Measurements from ENCODE around the gene ZNF579.
"Not testable (repeated sequence)": the region's sequence is repeated elsewhere in the genome, so short reads cannot be mapped to it uniquely, and the experiment has no call there.

ZNF579 gene

DNA sequence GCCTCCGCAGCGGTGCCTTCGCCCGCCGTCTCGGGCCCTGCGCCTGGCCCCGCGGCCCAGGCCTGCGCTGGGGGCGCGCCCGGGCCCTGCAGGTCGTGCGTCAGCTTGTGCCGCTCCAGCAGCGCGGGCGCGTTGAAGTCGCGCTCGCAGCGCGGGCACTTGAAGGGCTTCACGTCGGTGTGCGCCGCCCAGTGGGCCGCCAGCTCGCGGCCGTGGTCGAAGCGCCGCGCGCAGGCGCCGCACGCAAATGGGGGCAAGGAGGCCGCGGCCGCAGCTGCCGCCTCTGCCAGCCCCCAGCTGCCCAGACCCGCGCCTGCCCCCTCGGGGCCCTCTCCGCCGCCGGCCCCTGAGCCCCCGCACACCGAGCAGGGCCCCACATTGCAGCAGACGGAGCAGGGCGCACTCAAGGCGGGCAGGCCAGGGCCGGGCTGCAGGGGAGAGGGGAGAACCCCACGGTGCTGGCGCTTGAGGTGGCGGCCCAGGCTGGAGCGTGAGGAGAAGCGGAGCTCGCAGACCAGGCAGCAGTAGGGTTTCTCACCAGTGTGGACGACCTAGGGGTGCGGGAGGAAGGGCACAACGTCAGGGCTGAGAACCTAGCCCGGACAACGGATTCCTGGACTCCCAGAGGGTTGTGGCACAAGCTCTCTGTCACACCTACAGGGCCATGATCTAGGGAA is 12.6 kb upstream of the ZNF579 start:
- no peak for DNase-seq (ENCODE audit: low read depth)

DNA sequence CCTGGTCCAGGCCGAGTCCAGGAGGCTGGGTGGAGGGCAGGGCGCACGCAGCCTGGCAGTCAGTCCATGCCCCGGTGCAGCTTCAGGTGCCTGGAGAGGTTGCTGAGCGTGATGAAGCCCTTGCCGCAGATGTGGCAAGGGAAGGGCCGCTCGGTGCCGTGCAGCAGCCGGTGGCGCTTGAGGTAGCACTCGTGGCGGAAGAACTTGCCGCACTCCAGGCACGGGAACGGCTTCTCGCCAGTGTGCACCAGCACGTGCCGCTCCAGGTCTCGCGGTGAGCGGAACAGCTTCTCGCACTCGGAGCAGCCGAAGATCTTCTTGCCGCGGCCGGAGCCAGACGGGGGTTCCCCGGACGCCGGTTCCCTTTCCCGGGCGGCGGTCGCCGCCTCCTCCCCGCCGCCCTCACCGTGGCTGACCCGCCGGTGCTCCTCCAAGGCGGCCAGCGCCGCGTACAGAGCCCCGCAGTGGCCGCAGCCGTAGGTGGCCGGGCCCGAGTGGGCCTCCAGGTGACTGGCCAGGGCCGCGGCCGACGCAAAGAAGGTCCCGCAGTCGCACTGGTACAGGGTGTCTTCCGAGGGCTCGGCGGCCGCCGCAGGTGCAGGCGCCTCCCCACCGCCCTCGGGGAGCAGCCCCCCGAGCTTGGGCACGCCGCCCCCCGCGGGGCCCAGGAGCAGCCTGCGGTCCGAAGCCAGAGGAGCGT is 11.9 kb upstream of the ZNF579 start:
- DNase-seq (ENCODE audit: low read depth) = no peak

DNA sequence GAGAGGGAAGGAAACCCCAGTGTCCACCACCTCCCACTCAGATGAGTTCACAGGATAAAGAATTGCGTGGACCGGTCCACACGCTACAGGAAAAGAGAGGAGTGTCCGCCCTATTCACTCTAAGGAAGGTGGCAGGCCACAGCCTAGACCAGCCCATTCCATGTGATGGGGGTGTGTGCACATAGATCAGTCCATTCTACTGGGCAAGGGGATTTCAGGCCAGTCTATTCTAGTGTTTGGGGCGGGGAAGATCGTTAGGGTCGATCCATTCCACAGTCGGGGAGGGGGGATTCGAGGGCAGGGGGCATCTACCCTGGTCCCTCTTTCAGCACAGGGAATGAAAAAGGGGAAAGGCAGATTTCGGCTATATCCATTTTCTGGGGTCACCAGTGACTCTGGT is 10.9 kb upstream of the ZNF579 start:
- no peak for DNase-seq (ENCODE audit: low read depth)

DNA sequence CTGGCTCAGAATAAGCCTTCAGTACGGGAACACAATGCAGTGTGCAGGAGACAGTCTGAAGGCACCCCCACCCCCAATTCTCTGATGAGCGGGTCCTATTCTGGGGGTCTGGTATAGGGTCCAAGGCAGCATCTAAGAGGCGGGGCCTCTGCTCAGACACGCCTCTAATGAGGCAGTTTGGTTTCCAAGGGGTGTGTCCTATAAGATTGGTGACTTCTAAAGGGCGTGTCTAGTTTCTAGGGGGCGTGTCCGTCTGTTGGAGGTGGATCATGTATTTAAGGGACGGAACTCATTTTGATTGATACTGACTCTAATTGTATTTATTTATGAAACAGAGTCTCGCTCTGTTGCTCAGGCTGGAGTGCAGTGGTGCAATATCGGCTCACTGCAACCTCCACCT is 10.0 kb upstream of the ZNF579 start:
- DNase-seq (ENCODE audit: low read depth) = no peak

DNA sequence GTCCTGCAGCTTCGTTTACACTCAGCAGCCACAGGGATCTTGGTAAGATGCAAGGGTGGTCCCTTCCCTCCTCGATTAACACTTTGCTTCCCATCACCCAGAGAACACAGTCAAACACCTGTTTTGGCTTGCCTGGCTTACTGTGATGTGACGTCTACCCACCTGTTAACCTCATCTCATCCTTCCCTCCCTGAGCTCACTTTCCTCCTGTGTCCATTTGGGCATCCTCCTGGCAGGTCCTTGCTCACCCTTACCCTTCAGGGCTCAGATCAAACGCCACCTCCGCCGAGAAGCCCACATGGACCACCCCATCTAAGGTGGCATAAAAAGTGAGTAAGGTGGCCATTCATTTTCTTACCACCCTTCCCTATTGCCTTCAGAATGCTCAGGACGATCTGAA is 9.5 kb upstream of the ZNF579 start:
- DNase-seq (ENCODE audit: low read depth) = no peak

DNA sequence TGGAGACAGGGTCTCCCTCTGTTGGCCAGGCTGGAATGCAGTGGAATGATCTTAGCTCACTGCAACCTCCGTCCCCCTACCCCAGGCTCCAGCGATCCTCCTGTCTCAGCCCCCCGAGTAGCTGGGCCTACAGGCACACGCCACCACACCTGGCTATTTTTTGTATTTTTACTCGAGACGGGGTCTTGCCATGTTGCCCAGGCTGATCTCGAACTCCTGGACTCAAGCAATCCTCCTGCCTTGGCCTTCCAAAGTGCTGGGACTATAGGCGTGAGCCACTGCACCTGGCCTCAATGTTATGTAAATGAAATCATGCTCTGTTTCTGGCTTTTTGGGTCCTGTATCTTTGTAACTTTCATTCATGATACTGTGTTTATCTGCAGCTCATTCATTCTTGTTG is 8.1 kb upstream of the ZNF579 start:
- DNase-seq (ENCODE audit: low read depth) = no peak

DNA sequence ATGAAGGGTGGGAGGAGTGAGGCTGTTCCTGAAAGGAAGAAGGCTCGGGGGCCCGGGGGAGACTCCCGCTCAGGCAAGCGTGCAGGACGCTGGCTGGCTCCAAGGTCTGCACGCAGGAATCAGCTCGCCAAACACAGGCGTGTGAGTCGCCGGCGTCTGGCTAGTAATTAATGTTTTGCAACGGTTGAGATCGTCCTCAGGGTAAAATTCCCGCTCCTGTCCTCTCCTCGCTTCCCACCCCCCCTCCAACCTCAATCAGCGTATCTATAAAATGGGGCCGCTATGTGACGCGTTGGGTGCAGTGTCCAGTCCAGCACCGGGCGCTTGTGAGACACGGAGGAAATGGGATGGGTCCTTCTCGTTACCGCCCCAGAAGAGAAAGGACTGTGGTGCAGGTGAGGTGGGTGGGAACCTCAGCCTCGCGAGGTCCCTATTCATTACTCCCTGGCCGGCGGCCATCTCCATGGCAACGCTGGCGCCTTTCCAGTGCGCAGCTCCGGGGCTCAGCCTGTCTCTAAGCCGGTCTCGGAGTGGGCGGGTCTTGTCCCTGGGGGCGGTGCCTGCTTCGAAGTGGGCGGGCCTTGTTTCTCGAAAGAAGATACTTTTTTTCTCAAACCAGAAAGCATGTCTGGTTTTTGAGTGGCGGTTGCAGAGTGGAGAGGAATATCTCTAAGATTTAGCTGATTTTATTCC is 6.5 kb upstream of the ZNF579 start:
- DNase-seq (ENCODE audit: low read depth) = peak; percentile 87

DNA sequence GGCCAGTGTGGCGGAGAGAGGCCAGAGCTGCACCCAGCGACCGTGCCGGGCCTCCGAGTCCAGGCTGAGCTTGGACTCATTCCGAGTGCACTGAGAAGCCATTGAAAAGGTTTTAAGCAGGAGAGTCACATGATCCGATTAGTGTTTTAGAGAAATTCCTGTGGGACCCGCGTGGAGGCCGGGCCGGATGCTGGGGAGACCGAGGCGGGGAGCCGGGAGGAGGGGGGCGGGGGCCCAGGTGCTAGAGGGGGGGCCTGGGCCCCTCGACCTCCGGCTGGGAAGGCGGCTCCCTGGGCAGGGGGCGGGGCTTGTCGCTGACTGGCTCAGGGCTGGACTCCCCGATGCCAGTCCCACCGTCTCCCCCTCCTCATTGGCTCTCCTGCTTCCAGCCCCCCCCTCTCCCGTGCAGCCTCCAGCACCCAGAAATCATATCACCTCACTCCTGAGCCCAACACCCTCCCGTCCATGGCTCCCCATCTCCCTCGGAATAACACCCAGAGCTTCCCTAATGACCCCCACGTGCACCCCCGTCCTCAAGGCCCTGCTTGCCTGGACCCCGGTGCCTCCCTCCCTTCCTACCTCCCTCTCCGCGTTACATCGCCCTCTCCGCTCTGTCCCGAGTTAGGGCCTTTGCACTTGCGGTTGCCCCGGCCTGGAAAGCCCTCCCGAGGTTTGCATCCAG is 5.2 kb upstream of the ZNF579 start:
- DNase-seq (ENCODE audit: low read depth) = peak; percentile 36

DNA sequence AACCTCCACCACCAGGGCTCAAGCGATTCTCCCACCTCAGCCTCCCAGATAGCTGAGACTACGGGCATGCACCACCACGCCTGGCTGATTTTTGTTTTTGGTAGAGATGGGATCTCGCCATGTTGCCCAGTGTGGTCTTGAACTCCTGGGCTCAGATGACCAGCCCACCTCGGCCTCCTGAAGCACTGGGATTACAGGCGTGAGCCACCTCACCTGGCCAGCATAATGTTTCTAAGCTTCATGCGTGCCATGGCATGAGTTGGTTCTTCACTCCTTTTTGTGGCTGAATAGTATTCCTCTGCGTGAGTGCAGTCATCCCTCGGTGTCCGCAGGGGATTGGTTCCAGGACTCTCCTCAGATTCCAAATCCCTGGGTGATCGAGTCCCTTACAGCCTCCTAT is 4.2 kb upstream of the ZNF579 start:
- no peak for DNase-seq (ENCODE audit: low read depth)

DNA sequence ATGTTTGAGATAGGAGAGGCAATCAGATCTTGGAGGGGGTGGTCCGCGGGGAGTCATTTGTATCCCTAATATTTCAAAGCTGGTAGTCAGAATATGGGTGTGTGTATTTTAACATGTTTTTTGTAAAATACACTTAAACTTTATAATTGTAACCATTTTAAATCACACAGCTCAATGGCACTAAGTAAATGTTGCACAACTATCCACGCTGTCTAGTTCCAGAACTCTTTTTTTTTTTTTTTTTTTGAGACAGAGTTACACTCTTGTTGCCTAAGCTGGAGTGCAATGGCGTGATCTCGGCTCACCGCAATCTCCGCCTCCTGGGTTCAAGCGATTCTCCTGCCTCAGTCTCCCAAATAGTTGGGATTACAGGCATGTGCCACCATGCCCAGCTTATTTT is 3.2 kb upstream of the ZNF579 start:
- DNase-seq (ENCODE audit: low read depth) = not testable (repeated sequence)

DNA sequence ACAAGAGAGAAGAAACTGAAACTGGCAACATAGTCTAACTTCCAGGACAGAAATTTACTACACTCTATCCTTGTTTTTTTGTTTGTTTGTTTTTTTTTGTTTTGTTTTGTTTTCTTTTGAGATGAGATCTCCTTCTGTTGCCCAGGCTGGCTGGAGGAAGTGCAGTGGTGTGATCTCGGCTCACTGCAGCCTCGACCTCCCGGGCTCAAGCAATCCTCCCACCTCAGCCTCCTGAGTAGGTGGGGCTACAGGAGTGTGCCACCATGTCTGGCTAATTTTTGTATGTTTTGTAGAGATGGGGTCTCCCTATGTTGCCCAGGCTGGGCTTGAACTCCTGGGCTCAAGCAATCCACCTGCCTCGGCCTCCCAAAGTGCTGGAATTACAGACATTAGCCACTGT is 1.6 kb upstream of the ZNF579 start:
- DNase-seq (ENCODE audit: low read depth) = not testable (repeated sequence)

DNA sequence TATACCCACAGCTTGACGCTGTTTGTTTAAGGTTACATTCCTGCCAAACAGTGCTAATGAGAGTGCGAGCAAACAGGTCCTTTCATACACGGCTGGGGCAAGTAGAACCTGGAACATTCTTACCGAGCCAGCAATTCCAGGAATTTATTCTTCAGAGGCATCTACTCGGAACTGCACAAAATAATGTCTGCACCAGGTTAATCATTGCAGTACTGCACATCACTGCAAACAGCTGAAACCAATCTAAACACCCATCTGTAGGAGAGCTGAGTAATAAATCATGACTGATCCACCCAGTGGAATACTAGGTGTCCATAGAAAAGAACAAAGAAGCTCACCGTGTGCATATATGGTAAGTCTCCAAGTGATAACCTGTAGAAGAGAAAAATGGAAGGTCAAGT is 1.2 kb upstream of the ZNF579 start:
- no peak for DNase-seq (ENCODE audit: low read depth)

DNA sequence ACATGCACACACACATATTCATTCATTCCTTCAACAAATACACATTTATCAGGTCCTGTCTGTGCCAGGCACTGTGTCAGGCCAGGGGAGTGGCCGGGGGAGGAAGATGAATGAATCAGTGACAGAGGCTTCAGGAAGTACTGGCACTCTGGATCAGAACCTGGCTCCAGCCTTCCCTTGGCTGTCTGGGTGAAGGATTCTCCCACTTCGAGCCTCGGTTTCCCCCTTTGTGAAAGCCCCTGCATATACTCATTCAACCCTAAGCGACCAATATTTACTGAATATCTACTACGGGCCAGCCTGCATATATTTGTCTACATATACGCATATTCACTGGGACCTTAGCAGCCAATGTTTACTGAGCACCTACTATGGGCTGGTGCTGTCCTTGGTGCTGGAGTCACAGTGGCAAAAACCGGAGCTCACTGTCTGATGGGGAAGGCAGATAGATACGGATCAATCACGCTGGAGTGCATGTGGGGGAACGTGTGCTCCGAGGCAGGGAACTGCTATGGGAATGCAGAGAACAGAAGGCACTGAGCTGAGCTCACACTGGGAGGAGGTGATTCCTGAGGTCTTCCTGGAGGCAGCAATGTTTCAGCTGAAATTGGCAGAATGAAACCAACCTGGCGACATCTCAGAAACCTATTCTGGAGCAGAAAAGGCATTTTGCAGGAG is 636 bp upstream of the ZNF579 start:
- DNase-seq (ENCODE audit: low read depth) = no peak

DNA sequence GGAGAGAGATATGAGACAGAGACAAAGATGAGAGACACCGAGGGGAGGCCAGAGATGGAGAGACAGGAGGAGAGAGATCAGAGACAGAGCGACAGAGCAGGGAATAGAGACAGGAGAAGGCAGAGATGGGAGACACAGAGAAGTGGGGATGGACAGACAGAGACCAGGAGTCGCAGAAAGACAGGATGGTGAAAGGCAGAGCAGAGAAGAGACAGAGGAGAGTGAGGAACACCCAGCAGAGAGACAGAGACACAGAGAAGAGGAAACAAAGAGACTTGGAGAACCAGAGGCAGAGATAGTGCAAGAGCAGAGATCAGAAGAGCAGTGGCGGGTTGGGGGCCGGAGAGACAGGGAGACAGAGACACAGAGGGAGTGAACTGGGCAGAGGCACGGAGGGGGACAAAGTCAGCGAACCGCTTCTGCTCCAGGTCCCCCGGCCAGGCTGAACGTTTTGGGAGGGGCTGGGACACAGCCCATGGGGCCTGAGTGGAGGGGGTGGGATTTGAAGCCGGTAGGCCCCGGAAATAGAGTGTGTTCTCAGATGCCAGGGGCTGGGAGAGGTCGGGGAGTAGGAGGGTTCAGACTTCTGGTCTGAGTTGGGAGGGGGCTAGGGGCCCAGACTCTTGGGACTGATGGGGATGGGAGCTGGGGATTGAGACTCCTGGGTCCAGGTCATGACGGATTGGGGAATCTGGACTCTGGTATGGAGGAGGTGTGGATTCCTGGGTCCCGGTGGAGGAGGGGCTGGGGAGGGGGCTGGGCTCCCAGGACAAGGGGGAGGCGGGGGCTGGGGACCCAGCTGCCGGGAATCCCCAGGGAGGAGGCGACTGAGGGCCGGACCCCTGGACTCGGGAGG is 654 bp downstream of the ZNF579 start:
- no peak for DNase-seq (ENCODE audit: low read depth)

DNA sequence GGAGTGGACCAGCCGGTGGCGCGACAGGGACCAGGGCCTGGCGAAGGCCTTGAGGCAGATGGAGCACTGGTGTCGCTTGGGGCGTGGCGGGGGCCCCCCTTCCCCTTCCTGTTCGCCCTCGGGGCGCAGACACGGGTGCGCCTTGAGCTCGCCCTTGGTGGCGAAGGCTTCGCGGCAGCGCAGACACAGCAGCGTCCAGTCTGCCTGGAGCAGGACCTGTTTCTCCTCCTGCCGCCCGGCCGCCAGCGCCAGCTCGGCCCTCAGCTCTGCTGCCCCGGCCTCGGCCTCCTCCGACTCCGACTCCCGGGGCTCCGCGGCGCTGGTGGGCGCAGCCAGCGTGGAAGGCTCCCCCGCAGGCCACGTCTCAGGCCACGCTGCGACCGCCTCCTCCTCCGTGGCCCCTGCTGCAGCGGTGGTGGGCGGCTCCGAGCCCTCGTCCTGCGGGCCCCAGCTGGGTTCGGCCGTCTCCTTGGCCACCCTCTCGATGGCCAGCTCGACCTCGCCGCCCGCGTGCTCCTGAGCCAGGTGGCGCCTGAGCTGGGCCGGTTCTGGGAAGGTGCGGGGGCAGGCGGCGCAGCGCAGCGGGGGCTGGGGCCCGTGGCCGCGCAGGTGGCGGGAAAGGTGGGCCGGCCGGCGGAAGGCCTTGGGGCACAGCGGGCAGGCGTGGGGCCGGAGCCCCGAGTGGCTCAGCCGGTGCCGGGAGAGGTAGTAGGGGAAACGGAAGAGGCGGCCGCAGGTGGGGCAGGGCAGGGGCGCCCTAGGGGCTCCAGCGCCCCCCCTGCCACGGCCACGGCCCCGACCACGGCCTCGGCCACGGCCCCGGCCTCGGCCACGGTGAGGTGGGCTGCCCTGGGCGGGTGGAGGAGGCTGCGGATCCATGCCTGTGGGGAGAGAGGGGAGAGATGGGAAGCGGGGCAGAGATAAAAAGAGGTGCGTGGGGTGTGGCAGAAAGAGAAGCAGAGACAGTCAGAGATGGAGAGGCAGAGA is 1.6 kb downstream of the ZNF579 start:
- no peak for DNase-seq (ENCODE audit: low read depth)

DNA sequence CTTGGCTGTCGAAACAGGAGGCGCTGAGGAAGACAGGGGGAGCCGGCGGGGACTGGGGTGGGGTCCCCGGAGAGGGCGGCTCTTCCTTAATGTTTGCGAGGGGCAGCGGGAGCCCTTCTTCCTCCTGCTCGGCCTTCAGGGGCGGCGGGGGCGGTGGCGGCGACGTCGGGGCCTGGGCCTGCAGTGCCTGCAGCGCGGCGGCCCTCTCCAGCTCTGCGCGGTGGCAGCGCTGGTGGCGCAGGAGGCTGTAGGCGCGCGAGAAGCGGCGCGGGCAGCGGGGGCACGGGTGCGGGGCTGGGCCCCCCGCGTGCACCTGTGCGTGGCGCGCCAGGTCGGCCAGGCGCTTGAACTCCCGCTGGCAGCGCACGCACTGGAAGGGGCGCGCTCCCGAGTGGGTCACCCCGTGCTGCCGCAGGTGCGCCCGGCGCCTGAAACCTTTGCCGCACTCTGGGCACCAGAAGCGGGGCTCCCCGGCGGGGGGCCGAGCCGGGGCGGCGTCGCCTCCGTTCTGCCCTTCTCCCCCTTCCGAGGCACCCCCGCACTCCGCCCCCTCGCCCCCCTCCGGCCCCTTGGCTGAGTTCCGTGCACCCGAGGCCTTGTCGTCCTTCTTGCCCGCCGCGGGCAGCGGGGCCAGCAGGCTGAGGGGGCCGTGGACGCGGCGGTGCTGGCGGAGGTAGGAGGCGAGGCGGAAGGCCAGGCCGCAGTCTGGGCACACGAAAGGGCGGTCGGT is 2.5 kb downstream of the ZNF579 start:
- no peak for DNase-seq (ENCODE audit: low read depth)

DNA sequence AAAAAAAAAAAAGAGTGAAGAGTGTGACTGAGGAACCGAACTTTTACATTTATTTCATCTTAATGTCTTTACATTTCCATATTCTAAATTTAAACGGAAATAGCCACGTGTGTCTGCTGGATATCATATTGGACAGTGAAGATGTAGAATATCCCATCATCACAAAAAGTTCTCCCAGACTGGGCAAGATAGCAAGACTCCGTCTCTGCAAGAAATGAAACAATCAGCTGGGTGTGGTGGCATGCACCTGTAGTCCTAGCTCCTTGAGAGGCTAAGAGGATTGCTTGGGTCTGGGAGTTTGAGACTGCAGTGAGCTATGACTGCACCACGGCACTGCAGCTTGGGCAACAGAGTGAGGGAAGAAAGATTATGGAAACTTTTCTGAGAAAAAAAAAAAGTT is 3.9 kb downstream of the ZNF579 start:
- no peak for DNase-seq (ENCODE audit: low read depth)

DNA sequence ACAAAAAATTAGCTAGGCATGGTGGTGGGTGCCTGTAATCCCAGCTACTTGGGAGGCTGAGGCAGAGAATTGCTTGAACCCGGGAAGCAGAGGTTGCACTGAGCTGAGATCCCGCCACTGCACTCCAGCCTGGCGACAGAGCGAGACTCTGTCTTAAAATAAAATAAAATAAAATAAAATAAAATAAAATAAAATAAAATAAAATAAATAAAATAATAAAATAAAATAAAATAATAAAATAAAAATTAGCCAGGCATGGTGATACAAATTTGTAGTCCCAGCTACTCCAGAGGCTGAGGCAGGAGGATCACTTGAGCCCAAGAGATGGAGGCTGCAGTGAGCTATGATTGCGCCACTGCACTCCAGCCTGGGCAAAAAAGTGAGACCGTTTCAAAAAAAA is 6.7 kb downstream of the ZNF579 start:
- not testable (repeated sequence) for DNase-seq (ENCODE audit: low read depth)

DNA sequence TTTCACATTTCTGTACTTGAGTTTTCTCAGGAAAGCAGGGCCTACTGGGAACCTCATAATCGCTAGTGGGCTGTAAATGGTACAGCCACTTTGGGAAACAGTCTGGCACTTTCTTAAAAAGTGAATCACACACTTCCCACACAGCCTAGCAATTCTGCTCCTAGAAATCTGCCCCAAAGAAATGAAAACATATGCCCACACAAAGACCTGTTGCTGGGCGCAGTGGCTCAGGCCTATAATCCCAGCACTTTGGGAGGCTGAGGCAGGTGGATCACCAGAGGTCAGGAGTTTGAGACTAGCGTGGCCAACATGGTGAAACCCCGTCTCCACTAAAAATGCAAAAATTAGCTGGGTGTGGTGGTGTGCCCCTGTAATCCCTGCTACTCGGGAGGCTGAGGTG is 11.2 kb downstream of the ZNF579 start:
- DNase-seq (ENCODE audit: low read depth) = not testable (repeated sequence)

Data from T follicular helper cell (primary cell).